Mucosa of descending colon (tissue), 3 donors: Measurements from ENCODE around the gene TMEM80. TPM values are rescaled to one million over a fixed set of nuclear protein-coding genes. Genes with fewer than 3 reads are reported as not detected.

Experiments used
- ATAC-seq: fragments of 200-7000 bp; cut with Tn5 transposase; one replicate; pipeline ENCODE4 v1.9.1; 2020; ENCODE audit warnings: mild to moderate bottlenecking, moderate library complexity
- DNase-seq, 3 donors: peaks; one replicate each; pipeline ENCODE4 v3.0.0-alpha.2; 2020
- H3K36me3 ChIP-seq: fragments of 200-600 bp; one replicate; pipeline ENCODE4 v1.8.0; 2021; ENCODE audit warnings: low read depth, mild to moderate bottlenecking
- H3K4me1 ChIP-seq: fragments of 200-600 bp; one replicate; pipeline ENCODE4 v1.8.0; 2021; ENCODE audit warnings: low read depth, mild to moderate bottlenecking
- H3K4me3 ChIP-seq: fragments of 200-600 bp; one replicate; pipeline ENCODE4 v1.8.0; 2021; ENCODE audit warnings: mild to moderate bottlenecking
- H3K9me3 ChIP-seq: fragments of 200-600 bp; one replicate; pipeline ENCODE4 v1.8.0; 2021; ENCODE audit warnings: mild to moderate bottlenecking
- intact Hi-C, 2 donors: fragments of 100-400 bp; cut with DNase I in 1 of 2; cut with micrococcal nuclease in 1 of 2; formaldehyde crosslinking; loops; one replicate each; pipeline versions ENCODE4 v1.11.0 to v1.11.1; 2022; cut with DNase I, micrococcal nuclease
- total RNA-seq, 3 donors: library from RNA; stranded (reverse); fragmentation: NEBNext Ultra II Directional in 2 of 3; extraction: Animal tissue kit (Norgen Biotek cat#: 25700) in 2 of 3; gene quantifications; one replicate each; pipeline versions ENCODE4 v1.2.1 to v1.2.4, GENCODE V29; 2021 to 2023
- TF ChIP-seq, protein P1 (sequence below): fragments of 200-600 bp; IDR thresholded peaks from one replicate; pipeline ENCODE4 v1.8.0; 2022; ENCODE audit warnings: antibody characterized with exemption, mild to moderate bottlenecking
- donor health status: DM: no; HTN: no; CAD: no; lungs with moderate emphysema.
- donor health status: DM: no; HTN: no; CAD: no.
- donor health status: DM: no; HTN: yes; CAD: no.

TMEM80 gene
- total RNA-seq, 3 donors from 2014 or later = 31.6 to 43.1 (median 38.0) TPM

DNA sequence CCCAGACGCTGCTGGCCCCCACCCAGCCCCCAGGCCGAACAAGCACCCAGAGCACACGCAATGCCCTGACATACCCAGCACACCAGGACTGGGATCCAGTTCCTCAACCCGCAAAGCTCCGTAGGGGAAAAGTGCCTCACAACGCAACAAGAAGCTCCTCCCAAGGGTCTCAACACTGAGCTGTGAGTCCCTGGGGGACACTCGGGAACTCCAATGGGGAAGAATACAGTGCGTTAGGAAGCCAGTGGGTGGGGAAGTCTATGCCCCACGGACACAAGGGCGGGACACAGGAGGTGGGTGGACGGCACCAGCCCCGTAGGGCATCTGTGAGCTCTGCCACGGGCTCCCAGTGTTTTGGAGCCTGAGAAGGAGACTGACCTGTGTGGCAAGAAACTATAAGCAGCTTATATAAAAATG lies 2.2 kb upstream of the TMEM80 start:
- peak in 2 of 3 donors; percentile 37 to 58 for DNase-seq
- H3K9me3 ChIP-seq = no peaks in the 10 kb centered on the region
- no peak overlapping the region for H3K4me3 ChIP-seq
- TF ChIP-seq, protein P1, sequence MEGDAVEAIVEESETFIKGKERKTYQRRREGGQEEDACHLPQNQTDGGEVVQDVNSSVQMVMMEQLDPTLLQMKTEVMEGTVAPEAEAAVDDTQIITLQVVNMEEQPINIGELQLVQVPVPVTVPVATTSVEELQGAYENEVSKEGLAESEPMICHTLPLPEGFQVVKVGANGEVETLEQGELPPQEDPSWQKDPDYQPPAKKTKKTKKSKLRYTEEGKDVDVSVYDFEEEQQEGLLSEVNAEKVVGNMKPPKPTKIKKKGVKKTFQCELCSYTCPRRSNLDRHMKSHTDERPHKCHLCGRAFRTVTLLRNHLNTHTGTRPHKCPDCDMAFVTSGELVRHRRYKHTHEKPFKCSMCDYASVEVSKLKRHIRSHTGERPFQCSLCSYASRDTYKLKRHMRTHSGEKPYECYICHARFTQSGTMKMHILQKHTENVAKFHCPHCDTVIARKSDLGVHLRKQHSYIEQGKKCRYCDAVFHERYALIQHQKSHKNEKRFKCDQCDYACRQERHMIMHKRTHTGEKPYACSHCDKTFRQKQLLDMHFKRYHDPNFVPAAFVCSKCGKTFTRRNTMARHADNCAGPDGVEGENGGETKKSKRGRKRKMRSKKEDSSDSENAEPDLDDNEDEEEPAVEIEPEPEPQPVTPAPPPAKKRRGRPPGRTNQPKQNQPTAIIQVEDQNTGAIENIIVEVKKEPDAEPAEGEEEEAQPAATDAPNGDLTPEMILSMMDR = no peak
- no peak for ATAC-seq
- H3K36me3 ChIP-seq = peaks cover 4% of the 10 kb centered on the region
- peaks cover 30% of the 10 kb centered on the region for H3K4me1 ChIP-seq
- intact Hi-C loops = no loop called here

DNA sequence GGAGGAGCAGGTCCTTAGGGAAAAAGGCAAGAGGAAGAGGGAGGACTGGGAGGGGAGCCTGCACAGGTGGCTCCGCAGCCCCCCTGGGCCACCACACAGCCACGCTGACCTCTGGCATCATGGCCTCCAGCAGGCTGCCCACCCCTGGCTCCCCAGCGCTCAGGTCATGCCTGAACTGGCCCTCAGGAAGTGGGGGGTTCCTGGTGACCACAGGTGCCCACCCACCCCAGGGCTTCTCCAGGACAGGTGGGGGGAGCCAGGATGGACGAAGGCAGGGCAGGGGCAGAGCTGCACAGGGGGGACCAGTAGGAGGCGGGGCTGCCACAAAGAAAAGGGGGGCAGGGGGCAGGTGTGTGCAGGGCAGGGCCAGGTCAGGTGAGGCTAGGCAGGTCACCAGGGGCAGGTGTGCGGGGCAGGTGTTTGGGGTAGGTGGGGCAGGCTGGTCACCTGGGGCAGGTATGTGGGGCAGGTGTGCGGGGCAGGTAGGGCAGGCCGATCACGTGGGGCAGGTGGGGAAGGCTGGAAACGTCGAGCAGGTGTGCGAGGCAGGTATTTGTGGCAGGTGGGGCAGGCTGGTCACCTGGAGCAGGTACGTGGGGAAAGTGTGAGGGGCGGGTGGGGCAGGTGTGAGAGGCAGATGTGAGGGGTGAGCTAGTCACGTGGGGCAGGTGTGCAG lies 1.6 kb upstream of the TMEM80 start:
- Histone ChIP-seq H3K36me3 (peaks cover 4% of the 10 kb centered on the region), H3K9me3 (no peaks in the 10 kb centered on the region), H3K4me3 (no peak overlapping the region), H3K4me1 (peaks cover 30% of the 10 kb centered on the region)
- intact Hi-C loops = no loop called here
- TF ChIP-seq, protein P1 = no peak
- no peak for ATAC-seq
- DNase-seq = peak; percentile 50 to 87 (median 64)

DNA sequence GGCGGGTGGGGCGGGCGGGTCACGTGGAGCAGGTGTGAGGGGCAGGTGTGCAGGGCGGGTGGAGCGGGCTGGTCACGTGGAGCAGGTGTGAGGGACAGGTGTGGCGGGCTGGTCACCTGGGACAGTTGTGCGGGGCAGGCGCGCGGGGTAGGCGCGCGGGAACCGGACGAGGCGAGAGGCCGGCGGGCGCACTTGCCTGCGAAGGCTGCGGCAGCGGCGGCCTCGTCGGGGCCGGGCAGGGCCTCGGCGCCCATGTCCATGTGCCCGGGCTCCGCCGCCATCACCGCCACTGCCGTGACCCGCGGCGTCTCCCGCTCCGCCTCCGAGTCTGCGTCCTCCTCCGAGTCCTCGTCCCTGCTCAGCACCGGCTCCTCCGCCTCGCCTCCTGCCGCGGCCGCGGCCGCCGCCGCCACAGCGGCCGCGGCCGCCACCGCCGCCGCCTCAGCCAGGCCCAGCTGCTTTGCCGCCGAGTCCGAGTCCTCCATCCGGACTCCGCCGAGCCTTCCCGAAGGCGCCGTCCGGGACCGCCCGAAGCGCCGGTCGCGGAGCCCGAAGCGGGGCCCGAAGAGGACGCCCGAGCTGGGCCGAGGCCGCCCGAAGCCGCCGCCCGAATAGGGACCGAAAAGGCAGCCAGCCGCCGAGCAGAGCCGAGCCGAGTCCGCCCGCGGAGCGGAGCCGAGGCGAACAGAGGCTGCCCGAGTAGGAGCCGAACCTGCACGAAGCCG lies 891 bp upstream of the TMEM80 start, which contains the start of gene DEAF1:
TSS of gene DEAF1 (minus strand) at position 660 of the 725 bp plus-strand sequence. CDS start at position 485, 175 bp downstream.
- peak within 1 kb of the TSS; percentile 72 for H3K4me3 ChIP-seq
- DNase-seq (peak; percentile 99 to 100 (median 99)), ATAC-seq (peak; percentile 85)
- H3K36me3 ChIP-seq = peaks cover 4% of the 10 kb centered on the region
- TF ChIP-seq, protein P1 = no peak
- H3K4me1 ChIP-seq = peaks cover 30% of the 10 kb centered on the region
- intact Hi-C loops = no loop called here
- no peaks in the 10 kb centered on the region for H3K9me3 ChIP-seq

DNA sequence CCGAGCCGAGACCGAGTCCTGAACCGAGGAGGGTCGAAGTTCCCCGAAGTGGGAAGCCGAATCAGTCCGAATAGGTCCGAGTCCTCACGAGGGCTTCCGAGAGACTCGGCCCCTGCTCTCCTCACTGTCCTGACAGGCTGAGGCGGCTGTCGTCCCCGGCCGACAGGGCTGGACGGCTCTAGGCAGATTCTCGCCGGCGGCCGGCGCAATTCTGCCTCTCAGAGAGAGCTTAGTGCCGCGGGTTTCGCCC lies 403 bp upstream of the TMEM80 start:
- Histone ChIP-seq H3K36me3 (peaks cover 4% of the 10 kb centered on the region), H3K9me3 (no peaks in the 10 kb centered on the region), H3K4me3 (peak overlapping the region; percentile 72), H3K4me1 (peaks cover 30% of the 10 kb centered on the region)
- ATAC-seq = no peak
- intact Hi-C loops = no loop called here
- TF ChIP-seq, protein P1 = peak; percentile 12
- DNase-seq = no peak

DNA sequence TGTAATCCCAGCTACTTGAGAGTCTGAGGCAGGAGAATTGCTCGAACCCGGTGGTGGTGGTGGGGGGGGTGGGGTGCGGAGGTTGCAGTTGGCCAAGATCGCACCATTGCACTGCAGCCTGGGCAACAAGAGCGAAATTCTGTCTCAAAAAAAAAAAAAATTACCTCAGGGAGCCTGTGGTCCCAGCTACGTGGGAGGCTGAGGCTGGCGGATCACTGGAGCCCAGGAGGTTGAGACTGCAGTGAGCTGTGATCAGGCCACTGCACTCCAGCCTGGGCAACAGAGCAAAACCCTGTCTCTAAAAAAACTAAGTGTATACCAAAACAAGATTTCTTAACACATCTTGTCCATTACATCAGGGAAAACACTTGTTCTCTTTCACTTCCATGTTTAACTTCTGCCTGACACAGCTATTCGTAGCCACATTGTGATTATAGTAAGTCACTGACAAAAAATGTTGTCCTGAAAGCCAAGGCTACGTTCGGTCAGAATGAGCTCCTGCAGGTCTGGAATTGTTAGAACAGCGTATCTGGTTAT lies 1.4 kb downstream of the TMEM80 start:
- intact Hi-C loops = no loop called here
- Histone ChIP-seq H3K4me1 (peaks cover 21% of the 10 kb centered on the region), H3K9me3 (no peaks in the 10 kb centered on the region), H3K4me3 (no peak overlapping the region), H3K36me3 (peaks cover 4% of the 10 kb centered on the region)
- DNase-seq (peak in 1 of 3 donors; percentile 57), ATAC-seq (no peak)
- TF ChIP-seq, protein P1 = no peak
